CD14-positive monocyte (primary cell): Measurements from ENCODE around the gene WFS1. TPM values are rescaled to one million over a fixed set of nuclear protein-coding genes. Genes with fewer than 3 reads are reported as not detected.

Source experiments
- DNase-seq, 3 donors: peaks; one replicate each; pipeline ENCODE4 v3.0.0-alpha.2; 2011 to 2022
- H2AFZ ChIP-seq: 2 replicates; pipeline ENCODE4 v1.6.0; 2012; ENCODE audit warnings: mild to moderate bottlenecking, low read depth, low read length, inconsistent platforms; ENCODE audit not compliant: insufficient read depth, poor library complexity, severe bottlenecking
- H3K27ac ChIP-seq, 2 donors: 1 replicate in 1 of 2; 2 replicates in 1 of 2; pipeline ENCODE4 v1.5.1; 2012 to 2013; ENCODE audit warnings: low read length in 2 of 2, control low read depth in 1 of 2, inconsistent platforms in 1 of 2, low read depth in 1 of 2, mild to moderate bottlenecking in 1 of 2
- H3K27me3 ChIP-seq, 2 donors: one replicate each; pipeline versions ENCODE4 v1.6.0 to v1.6.1; 2011 to 2013; ENCODE audit warnings: low read length in 2 of 2; ENCODE audit not compliant: control insufficient read depth in 2 of 2, insufficient read depth in 2 of 2
- H3K36me3 ChIP-seq, 2 donors: replicated peaks in 1 of 2; 1 replicate in 1 of 2; 2 replicates in 1 of 2; pipeline versions ENCODE4 v1.5.1 to v1.6.1; 2012 to 2013; ENCODE audit warnings: low read length in 2 of 2, control low read depth in 1 of 2, inconsistent platforms in 1 of 2, mild to moderate bottlenecking in 1 of 2; ENCODE audit not compliant: insufficient read depth in 2 of 2, control insufficient read depth in 1 of 2
- H3K4me1 ChIP-seq, 2 donors: 1 replicate in 1 of 2; 2 replicates in 1 of 2; pipeline versions ENCODE4 v1.5.1 to v1.6.1; 2012 to 2013; ENCODE audit warnings: low read length in 2 of 2, control low read depth in 1 of 2, inconsistent platforms in 1 of 2, mild to moderate bottlenecking in 1 of 2, moderate library complexity in 1 of 2; ENCODE audit not compliant: insufficient read depth in 2 of 2, control insufficient read depth in 1 of 2
- H3K4me2 ChIP-seq: replicated peaks from 2 replicates; pipeline ENCODE3; 2012; ENCODE audit warnings: low read length, moderate library complexity, mild to moderate bottlenecking; ENCODE audit not compliant: poor library complexity, severe bottlenecking; ENCODE audit errors: extremely low read depth
- H3K4me3 ChIP-seq, 3 experiments: fragments of 200-600 bp in 1 of 3; sonication (generic) in 1 of 3; replicated peaks in 1 of 3; 1 replicate in 2 of 3; 2 replicates in 1 of 3; pipeline ENCODE4 v1.5.1; 2011 to 2013; ENCODE audit warnings: low read length in 3 of 3, mild to moderate bottlenecking in 3 of 3, control low read depth in 2 of 3, low read depth in 2 of 3, inconsistent platforms in 1 of 3, moderate library complexity in 1 of 3
- H3K79me2 ChIP-seq: 2 replicates; pipeline ENCODE4 v1.6.0; 2012; ENCODE audit warnings: mild to moderate bottlenecking, control low read depth, inconsistent platforms, low read length, moderate library complexity; ENCODE audit not compliant: insufficient read depth
- H3K9ac ChIP-seq: 2 replicates; pipeline ENCODE4 v1.6.0; 2017; ENCODE audit warnings: low read length, mild to moderate bottlenecking; ENCODE audit not compliant: insufficient read depth, poor library complexity, severe bottlenecking
- H3K9me3 ChIP-seq, 2 donors: replicated peaks in 1 of 2; 1 replicate in 1 of 2; 2 replicates in 1 of 2; pipeline versions ENCODE4 v1.5.1 to v1.6.1; 2012 to 2013; ENCODE audit warnings: low read length in 2 of 2, control low read depth in 1 of 2; ENCODE audit not compliant: control insufficient read depth in 1 of 2, insufficient read depth in 1 of 2
- H4K20me1 ChIP-seq: 2 replicates; pipeline ENCODE4 v1.6.0; 2012; ENCODE audit warnings: mild to moderate bottlenecking, low read length, control low read depth, moderate library complexity; ENCODE audit not compliant: insufficient read depth
- H3K27ac Mint-ChIP-seq, 7 donors: one replicate each; pipeline ENCODE4 v1.8.0; 2020; ENCODE audit warnings: mild to moderate bottlenecking in 7 of 7, mixed read lengths in 7 of 7, moderate library complexity in 6 of 7, inconsistent platforms in 2 of 7
- H3K27me3 Mint-ChIP-seq, 3 donors: one replicate each; pipeline ENCODE4 v1.8.0; 2021 to 2022; ENCODE audit warnings: low read depth in 3 of 3, mild to moderate bottlenecking in 3 of 3, mixed read lengths in 3 of 3, moderate library complexity in 3 of 3, inconsistent platforms in 1 of 3
- H3K36me3 Mint-ChIP-seq, 2 donors: one replicate each; pipeline ENCODE4 v1.8.0; 2020; ENCODE audit warnings: mixed read lengths in 2 of 2, inconsistent platforms in 1 of 2, mild to moderate bottlenecking in 1 of 2
- H3K4me1 Mint-ChIP-seq: one replicate; pipeline ENCODE4 v1.8.0; 2020; ENCODE audit warnings: mild to moderate bottlenecking, mixed read lengths
- H3K4me3 Mint-ChIP-seq, 2 donors: one replicate each; pipeline ENCODE4 v1.8.0; 2020; ENCODE audit warnings: mild to moderate bottlenecking in 2 of 2, mixed read lengths in 2 of 2, moderate library complexity in 1 of 2
- H3K9me3 Mint-ChIP-seq, 7 donors: one replicate each; pipeline ENCODE4 v1.8.0; 2020 to 2022; ENCODE audit warnings: mixed read lengths in 7 of 7, mild to moderate bottlenecking in 6 of 7, moderate library complexity in 6 of 7, inconsistent platforms in 2 of 7
- CTCF ChIP-seq: fragments of 200-600 bp; IDR thresholded peaks from one replicate; pipeline ENCODE4 v1.8.0; 2022; ENCODE audit warnings: antibody characterized with exemption, mild to moderate bottlenecking
- WGBS: methylation state at CpG from one replicate; pipeline ENCODE4 v1.1.5; 2013; ENCODE audit warnings: missing lambda C conversion rate; ENCODE audit not compliant: insufficient coverage; 5-methylcytosine and 5-hydroxymethylcytosine counted together
- intact Hi-C, 2 donors: fragments of 100-400 bp; cut with micrococcal nuclease; formaldehyde crosslinking; loops; one replicate each; pipeline versions ENCODE4 v1.15.0 to v1.15.1; 2023
- polyA plus RNA-seq, 3 donors: library from polyadenylated mRNA; depleted of rRNA in 1 of 3; unstranded in 2 of 3; stranded (reverse) in 1 of 3; fragments of 300-500 nt in 2 of 3; fragments of >200 nt in 1 of 3; fragmentation: Illumina TruSeq in 2 of 3; gene quantifications; 1 replicate in 2 of 3; 2 replicates in 1 of 3; pipeline ENCODE4 v1.2.3, GENCODE V29; 2012 to 2021

WFS1 gene
- polyA plus RNA-seq, 3 donors = 0.39 to 1.8 (median 0.93) TPM

GRCh38 chr4:6319530-6320150 lies 50.0 kb downstream of the WFS1 start:
- WGBS = 86% methylated on average over 5 of the region's 12 CpGs
- no peaks in the 10 kb centered on the region for H4K20me1 ChIP-seq

GRCh38 chr4:6320663-6321062 lies 51.0 kb downstream of the WFS1 start:
- TF ChIP-seq CTCF = no peak
- Histone ChIP-seq H3K4me1 (no peaks in the 10 kb centered on the region), H3K36me3 (no peaks in the 10 kb centered on the region), H3K9ac (no peak overlapping the region), H3K4me3 (no peak overlapping the region), H2AFZ (no peak overlapping the region), H3K27me3 (peaks cover 0 to 9% of the 10 kb centered on the region in 2 donors), H3K27ac (no peak overlapping the region), H3K79me2 (no peaks in the 10 kb centered on the region), H3K9me3 (no peaks in the 10 kb centered on the region), H3K4me2 (no peak overlapping the region), H4K20me1 (no peaks in the 10 kb centered on the region)
- 74% methylated on average over 5 of the region's 6 CpGs for WGBS
- Mint-ChIP-seq H3K9me3 (peaks cover 0 to 12% (median 2%) of the 10 kb centered on the region in 7 donors), H3K36me3 (no peaks in the 10 kb centered on the region), H3K27ac (no peak overlapping the region), H3K4me1 (no peaks in the 10 kb centered on the region), H3K27me3 (peaks cover 20 to 31% (median 26%) of the 10 kb centered on the region in 3 donors), H3K4me3 (no peak overlapping the region)
- intact Hi-C loops = no loop called here
- DNase-seq = no peak

More at GRCh38 chr4:6319530-6320150, 50.0 kb downstream of the WFS1 start:
- Mint-ChIP-seq H3K9me3 (peaks cover 0 to 12% (median 2%) of the 10 kb centered on the region in 7 donors), H3K4me1 (no peaks in the 10 kb centered on the region), H3K36me3 (no peaks in the 10 kb centered on the region), H3K27me3 (peaks cover 14 to 22% (median 20%) of the 10 kb centered on the region in 3 donors), H3K4me3 (no peak overlapping the region), H3K27ac (no peak overlapping the region)
- H3K27me3 ChIP-seq = peaks cover 0 to 3% of the 10 kb centered on the region in 2 donors
- no peak for DNase-seq
- no peak overlapping the region for H3K4me2 ChIP-seq
- no peak overlapping the region for H3K27ac ChIP-seq
- TF ChIP-seq CTCF = no peak
- H3K36me3 ChIP-seq = no peaks in the 10 kb centered on the region
- no peaks in the 10 kb centered on the region for H3K4me1 ChIP-seq
- H3K4me3 ChIP-seq = no peak overlapping the region
- H2AFZ ChIP-seq = no peak overlapping the region
- no peaks in the 10 kb centered on the region for H3K9me3 ChIP-seq
- intact Hi-C loops = no loop called here
- no peaks in the 10 kb centered on the region for H3K79me2 ChIP-seq
- no peak overlapping the region for H3K9ac ChIP-seq
